Esophagus squamous epithelium (tissue), 4 donors: ENCODE results near the gene ZSWIM6.
"Not testable (repeated sequence)": the region's sequence is repeated elsewhere in the genome, so short reads cannot be mapped to it uniquely, and the experiment has no call there.

ENCODE experiments used
- CTCF ChIP-seq, 6 experiments: fragments of 450-650 bp in 4 of 6; fragments of 200-600 bp in 2 of 6; sonication (generic) in 2 of 6; IDR thresholded peaks; one replicate each; pipeline ENCODE4 v1.5.1; 2016 to 2019; ENCODE audit warnings: antibody characterized with exemption in 6 of 6, mild to moderate bottlenecking in 4 of 6, moderate library complexity in 4 of 6
- POLR2A ChIP-seq, 4 donors: fragments of 450-650 bp; IDR thresholded peaks; one replicate each; pipeline ENCODE4 v1.6.1; 2017; ENCODE audit warnings: antibody characterized with exemption in 4 of 4, mild to moderate bottlenecking in 4 of 4, moderate library complexity in 3 of 4

GRCh38 chr5:61413205-61413604 is 81.1 kb downstream of the ZSWIM6 start:
- TF ChIP-seq POLR2A, CTCF (IDR thresholded peaks at IDR 0.05): not testable (repeated sequence)
